Femur (tissue), 1 donor: ENCODE measurements around the gene HDAC7.

ENCODE experiments used
- DNase-seq: peaks from one replicate; pipeline ENCODE4 v3.0.0-alpha.2; 2017

HDAC7 gene

GRCh38 chr12:47776471-47777143, 43.1 kb downstream of the HDAC7 start:
- DNase-seq, result no peak

- DNase-seq, result no peak
These were observed 44.4 kb downstream of the HDAC7 start for GRCh38 chr12:47775100-47775911.

GRCh38 chr12:47774663-47775062, 45.0 kb downstream of the HDAC7 start:
- no peak for DNase-seq

GRCh38 chr12:47773858-47774580, 45.7 kb downstream of the HDAC7 start:
- DNase-seq, result no peak

- DNase-seq, result peak; percentile 83
These were observed 46.4 kb downstream of the HDAC7 start, which contains the start of gene SLC48A1 for GRCh38 chr12:47773062-47773857. Gene SLC48A1 (plus strand): TSS chr12:47773238. CDS start chr12:47773305, 67 bp downstream.

- DNase-seq, result no peak
These were observed 47.0 kb downstream of the HDAC7 start for GRCh38 chr12:47772738-47773061.

GRCh38 chr12:47772094-47772660, 47.5 kb downstream of the HDAC7 start:
- DNase-seq, result no peak

- DNase-seq, result no peak
These were observed 48.4 kb downstream of the HDAC7 start for GRCh38 chr12:47771304-47771703.

GRCh38 chr12:47770086-47770726, 49.5 kb downstream of the HDAC7 start:
- no peak for DNase-seq

GRCh38 chr12:47769234-47770085, 50.2 kb downstream of the HDAC7 start:
- DNase-seq, result no peak

GRCh38 chr12:47768323-47768811, 51.3 kb downstream of the HDAC7 start:
- DNase-seq, result no peak

GRCh38 chr12:47767216-47767724, 52.4 kb downstream of the HDAC7 start:
- no peak for DNase-seq

- no peak for DNase-seq
These were observed 53.0 kb downstream of the HDAC7 start for GRCh38 chr12:47766502-47767215.

GRCh38 chr12:47763481-47764346, 56.0 kb downstream of the HDAC7 start:
- no peak for DNase-seq

- no peak for DNase-seq
These were observed 56.7 kb downstream of the HDAC7 start for GRCh38 chr12:47762850-47763465.

GRCh38 chr12:47758834-47759690, 60.6 kb downstream of the HDAC7 start, which contains the start of gene RAPGEF3:
Gene RAPGEF3 (minus strand): TSS chr12:47758880. CDS start chr12:47758556, 324 bp downstream.
- DNase-seq, result peak; percentile 90

- no peak for DNase-seq
These were observed 61.2 kb downstream of the HDAC7 start for GRCh38 chr12:47758584-47758833.
